HepG2 (cell line): Measurements from ENCODE around the gene VAMP5. TPM values are rescaled to one million over a fixed set of nuclear protein-coding genes. Genes with fewer than 3 reads are reported as not detected.

Source experiments
- BHLHE40 ChIP-seq: IDR thresholded peaks from 2 replicates; pipeline ENCODE4 v1.6.1; 2011; ENCODE audit warnings: low read length, improper control_type of control experiment
- CENPT ChIP-seq: sonication (generic); formaldehyde crosslinking; IDR thresholded peaks from 2 replicates; pipeline ENCODE4 v1.8.0; 2022; ENCODE audit warnings: low read depth, mild to moderate bottlenecking, moderate library complexity, missing genetic modification reagents
- DNMT3B ChIP-seq: conservative IDR thresholded peaks from 2 replicates; pipeline ENCODE4 v1.6.1; 2016; ENCODE audit warnings: missing biosample characterization, control low read depth
- DPF2 ChIP-seq: sonication (generic); formaldehyde crosslinking; IDR thresholded peaks from 2 replicates; pipeline ENCODE4 v1.4.0; 2020; ENCODE audit warnings: mild to moderate bottlenecking, low read depth, missing genetic modification reagents, borderline replicate concordance
- EHMT2 ChIP-seq: fragments of 200-600 bp; sonication (generic); IDR thresholded peaks from 2 replicates; pipeline ENCODE4 v1.7.0; 2017; ENCODE audit warnings: antibody characterized with exemption, low read depth, low read length, borderline replicate concordance
- FOSL2 ChIP-seq: sonication (generic); formaldehyde crosslinking; IDR thresholded peaks from 2 replicates; pipeline ENCODE4 v1.4.0; 2020; ENCODE audit warnings: missing genetic modification reagents
- FOXO4 ChIP-seq: sonication (generic); formaldehyde crosslinking; conservative IDR thresholded peaks from 2 replicates; pipeline ENCODE4 v1.8.1; 2023; ENCODE audit warnings: missing genetic modification reagents
- HBP1 ChIP-seq: IDR thresholded peaks from 2 replicates; pipeline ENCODE4 v1.6.1; 2016; ENCODE audit warnings: low read depth, control low read depth
- IKZF1 ChIP-seq: fragments of 450-650 bp; IDR thresholded peaks from 2 replicates; pipeline ENCODE4 v1.7.1; 2016
- KLF16 ChIP-seq, 2 experiments: sonication (generic) in 1 of 2; formaldehyde crosslinking in 1 of 2; IDR thresholded peaks; 2 replicates each; pipeline versions ENCODE4 v1.6.1 to v1.8.0; 2016 to 2023; ENCODE audit warnings: missing genetic modification reagents in 2 of 2, missing compliant biosample characterization in 1 of 2
- MED13 ChIP-seq: sonication (generic); formaldehyde crosslinking; IDR thresholded peaks from 2 replicates; pipeline ENCODE4 v1.5.0; 2020; ENCODE audit warnings: missing genetic modification reagents
- MXI1 ChIP-seq: IDR thresholded peaks from 3 replicates; pipeline ENCODE4 v1.6.1; 2012; ENCODE audit warnings: low read depth, low read length, inconsistent platforms, borderline replicate concordance
- PHF20 ChIP-seq: sonication (generic); formaldehyde crosslinking; IDR thresholded peaks from 2 replicates; pipeline ENCODE4 v1.5.0; 2020; ENCODE audit warnings: mild to moderate bottlenecking, missing genetic modification reagents
- PLRG1 ChIP-seq: fragments of 450-650 bp; conservative IDR thresholded peaks from 2 replicates; pipeline ENCODE4 v1.6.1; 2016
- POGZ ChIP-seq: sonication (generic); formaldehyde crosslinking; IDR thresholded peaks from 2 replicates; pipeline ENCODE4 v1.4.0; 2020; ENCODE audit warnings: mild to moderate bottlenecking, missing genetic modification reagents
- RCOR2 ChIP-seq: IDR thresholded peaks from 2 replicates; pipeline ENCODE4 v1.6.1; 2016; ENCODE audit warnings: missing biosample characterization, missing genetic modification reagents
- RORA ChIP-seq: sonication (generic); formaldehyde crosslinking; IDR thresholded peaks from 2 replicates; pipeline ENCODE4 v1.5.0; 2020; ENCODE audit warnings: mild to moderate bottlenecking, missing genetic modification reagents, moderate library complexity
- SOX6 ChIP-seq, 2 experiments: fragments of 450-650 bp in 1 of 2; sonication (generic) in 1 of 2; formaldehyde crosslinking in 1 of 2; IDR thresholded peaks; 2 replicates each; pipeline versions ENCODE4 v1.4.0 to v1.6.1; 2017 to 2020; ENCODE audit warnings: antibody characterized with exemption in 1 of 2, mild to moderate bottlenecking in 1 of 2, missing genetic modification reagents in 1 of 2
- SP2 ChIP-seq: sonication (generic); formaldehyde crosslinking; IDR thresholded peaks from 2 replicates; pipeline ENCODE4 v1.5.1; 2020; ENCODE audit warnings: mild to moderate bottlenecking, missing genetic modification reagents
- TAF1 ChIP-seq: sonication (generic); formaldehyde crosslinking; IDR thresholded peaks from 2 replicates; pipeline ENCODE4 v1.4.0; 2020; ENCODE audit warnings: missing genetic modification reagents
- XBP1 ChIP-seq: sonication (generic); formaldehyde crosslinking; IDR thresholded peaks from 2 replicates; pipeline ENCODE4 v1.5.0; 2020; ENCODE audit warnings: missing genetic modification reagents
- ZFP82 ChIP-seq: sonication (generic); formaldehyde crosslinking; IDR thresholded peaks from 2 replicates; pipeline ENCODE4 v1.5.1; 2020; ENCODE audit warnings: mild to moderate bottlenecking, missing genetic modification reagents, borderline replicate concordance
- ZMYM3 ChIP-seq: sonication (generic); formaldehyde crosslinking; IDR thresholded peaks from 2 replicates; pipeline ENCODE4 v1.5.1; 2020; ENCODE audit warnings: mild to moderate bottlenecking, missing genetic modification reagents
- ZNF124 ChIP-seq: sonication (generic); formaldehyde crosslinking; IDR thresholded peaks from 2 replicates; pipeline ENCODE4 v1.4.0; 2020; ENCODE audit warnings: missing genetic modification reagents
- ZNF234 ChIP-seq: sonication (generic); formaldehyde crosslinking; conservative IDR thresholded peaks from 2 replicates; pipeline ENCODE4 v1.5.1; 2020; ENCODE audit warnings: mild to moderate bottlenecking, missing genetic modification reagents
- ZNF274 ChIP-seq: sonication (generic); formaldehyde crosslinking; IDR thresholded peaks from 2 replicates; pipeline ENCODE4 v1.5.1; 2020; ENCODE audit warnings: mild to moderate bottlenecking, missing genetic modification reagents
- ZNF510 ChIP-seq: sonication (generic); formaldehyde crosslinking; IDR thresholded peaks from 2 replicates; pipeline ENCODE4 v1.4.0; 2020; ENCODE audit warnings: low read depth, mild to moderate bottlenecking, missing genetic modification reagents
- ZNF550 ChIP-seq: sonication (generic); formaldehyde crosslinking; IDR thresholded peaks from 2 replicates; pipeline ENCODE4 v1.4.0; 2020; ENCODE audit warnings: mild to moderate bottlenecking, missing genetic modification reagents, borderline replicate concordance
- ZNF615 ChIP-seq: sonication (generic); formaldehyde crosslinking; IDR thresholded peaks from 2 replicates; pipeline ENCODE4 v1.5.0; 2020; ENCODE audit warnings: mild to moderate bottlenecking, missing genetic modification reagents, borderline replicate concordance
- ZNF788 ChIP-seq: sonication (generic); formaldehyde crosslinking; IDR thresholded peaks from 2 replicates; pipeline ENCODE4 v1.5.0; 2020; ENCODE audit warnings: mild to moderate bottlenecking, missing genetic modification reagents, borderline replicate concordance
- polyA plus RNA-seq, 8 experiments: library from polyadenylated mRNA; depleted of rRNA in 3 of 8; stranded (reverse) in 7 of 8; unstranded in 1 of 8; fragments of >200 nt; fragmentation: Illumina TruSeq in 4 of 8; extraction: Trizol in 4 of 8; gene quantifications; 2 replicates each; pipeline versions ENCODE4 v1.2.1 to v1.2.3, GENCODE V29; 2011 to 2016; ENCODE audit warnings: low read depth in 4 of 8, missing spikeins in 1 of 8, mixed read lengths in 1 of 8; ENCODE audit not compliant: insufficient read depth in 1 of 8
- total RNA-seq, 5 experiments: library from RNA; depleted of rRNA; stranded (reverse); fragments of >200 nt; fragmentation: Illumina TruSeq; extraction: Trizol; gene quantifications; 2 replicates each; pipeline ENCODE4 v1.2.3, GENCODE V29; 2016; ENCODE audit warnings: low read depth in 1 of 5

Gene VAMP5
- total and polyA plus RNA-seq, 2 of the 13 experiments (the other 11 are each of a cell fraction or from before 2014, with no cell fraction given) = 7.2 to 56.7 TPM

GRCh38 chr2:85589982-85590791 is 6.0 kb downstream of the VAMP5 start (continued):
- 0 out of 2 replicates have a peak, but pooled peaks have one; percentile 3 for TF ChIP-seq HBP1
- peak; percentile 51; the same call in 1 of the 2 replicates for TF ChIP-seq ZNF274 (CRISPR knock-in tag)
- TF ChIP-seq MXI1 = peak; percentile 45; the same call in 1 of the 3 replicates
- no peak for TF ChIP-seq SP2
- no peak for TF ChIP-seq CENPT
- no peak for TF ChIP-seq MED13
- TF ChIP-seq IKZF1 = no peak
- peak; percentile 61; the same call in 1 of the 2 replicates for TF ChIP-seq ZMYM3 (CRISPR knock-in tag)
- no peak for TF ChIP-seq XBP1 (CRISPR knock-in tag)
- peak in 1 of 2 experiments; percentile 54; a peak in 1 of 4 replicates for TF ChIP-seq KLF16 (CRISPR knock-in tag; IDR thresholded peaks at IDR 0.05)
- TF ChIP-seq SOX6 (IDR thresholded peaks at IDR 0.05) = no peak
- peak; percentile 69 for TF ChIP-seq SOX6 (CRISPR knock-in tag; IDR thresholded peaks at IDR 0.05)
- TF ChIP-seq TAF1 (CRISPR knock-in tag) = no peak
- TF ChIP-seq ZNF615 (CRISPR knock-in tag) = no peak
- no peak for TF ChIP-seq ZFP82 (CRISPR knock-in tag)
- no peak for TF ChIP-seq BHLHE40
- peak; percentile 81; the same call in 1 of the 2 replicates for TF ChIP-seq ZNF124 (CRISPR knock-in tag)
- no peak for TF ChIP-seq ZNF550 (CRISPR knock-in tag)
- peak; percentile 45; the same call in 1 of the 2 replicates for TF ChIP-seq POGZ
- no peak for TF ChIP-seq EHMT2
- TF ChIP-seq RCOR2 = no peak
- TF ChIP-seq ZNF510 (CRISPR knock-in tag) = 0 out of 2 replicates have a peak, but pooled peaks have one; percentile 45
- TF ChIP-seq ZNF234 (CRISPR knock-in tag) = no peak
- TF ChIP-seq FOXO4 = no peak
- TF ChIP-seq PHF20 (CRISPR knock-in tag) = no peak
- no peak for TF ChIP-seq RORA (CRISPR knock-in tag)
- TF ChIP-seq FOSL2 = peak; percentile 53
- no peak for TF ChIP-seq PLRG1
- peak; percentile 60; the same call in 1 of the 2 replicates for TF ChIP-seq DPF2 (CRISPR knock-in tag)
- peak; percentile 66; the same call in 1 of the 2 replicates for TF ChIP-seq ZNF788
- TF ChIP-seq DNMT3B (CRISPR knock-in tag) = no peak
